Renal pelvis (tissue), 4 donors: Measurements from ENCODE around the gene IFIT1. TPM values are rescaled to one million over a fixed set of nuclear protein-coding genes. Genes with fewer than 3 reads are reported as not detected.
"Not testable (repeated sequence)": the region's sequence is repeated elsewhere in the genome, so short reads cannot be mapped to it uniquely, and the experiment has no call there.

ENCODE experiments used
- DNase-seq: peaks from one replicate; pipeline ENCODE4 v3.0.0-alpha.2; 2013
- polyA plus RNA-seq, 3 donors: library from polyadenylated mRNA; unstranded; fragments of 120-200 nt; gene quantifications; one replicate each; pipeline ENCODE4 v1.2.1, GENCODE V29; 2013; ENCODE audit not compliant: insufficient read length in 3 of 3

IFIT1 gene
- polyA plus RNA-seq, 3 donors: 13.1 to 18.1 (median 18.0) TPM

GRCh38 chr10:89392974-89393373 is 551 bp downstream of the IFIT1 start:
- no peak for DNase-seq

GRCh38 chr10:89393898-89394297 is 1.5 kb downstream of the IFIT1 start:
- no peak for DNase-seq

GRCh38 chr10:89395141-89395540 is 2.7 kb downstream of the IFIT1 start:
- DNase-seq: no peak

- no peak for DNase-seq
Observed at GRCh38 chr10:89398003-89398749, 5.8 kb downstream of the IFIT1 start.

GRCh38 chr10:89399956-89400355 is 7.5 kb downstream of the IFIT1 start:
- no peak for DNase-seq

GRCh38 chr10:89403043-89403442 is 10.6 kb downstream of the IFIT1 start:
- DNase-seq: no peak

GRCh38 chr10:89404104-89405047 is 12.0 kb downstream of the IFIT1 start:
- no peak for DNase-seq

- DNase-seq: not testable (repeated sequence)
Observed at GRCh38 chr10:89406178-89406577, 13.8 kb downstream of the IFIT1 start.

GRCh38 chr10:89407792-89408191 is 15.4 kb downstream of the IFIT1 start:
- not testable (repeated sequence) for DNase-seq

GRCh38 chr10:89409282-89409681 is 16.9 kb downstream of the IFIT1 start:
- not testable (repeated sequence) for DNase-seq

GRCh38 chr10:89410551-89410950 is 18.1 kb downstream of the IFIT1 start:
- not testable (repeated sequence) for DNase-seq

- DNase-seq: not testable (repeated sequence)
Observed at GRCh38 chr10:89411135-89411534, 18.7 kb downstream of the IFIT1 start.

GRCh38 chr10:89412276-89412675 is 19.9 kb downstream of the IFIT1 start:
- not testable (repeated sequence) for DNase-seq

GRCh38 chr10:89413398-89413912 is 21.0 kb downstream of the IFIT1 start:
- DNase-seq: no peak

- DNase-seq: peak; percentile 87
Observed at GRCh38 chr10:89414146-89414878, 21.9 kb downstream of the IFIT1 start, which contains the start of gene IFIT5. Gene IFIT5, plus strand, starts transcription at chr10:89414568. Its CDS starts 231 bp downstream, at chr10:89414799.

GRCh38 chr10:89414879-89415821 is 22.7 kb downstream of the IFIT1 start:
- DNase-seq: peak; percentile 48

- no peak for DNase-seq
Observed at GRCh38 chr10:89416465-89416864, 24.0 kb downstream of the IFIT1 start.

GRCh38 chr10:89419548-89419947 is 27.1 kb downstream of the IFIT1 start:
- no peak for DNase-seq

- DNase-seq: no peak
Observed at GRCh38 chr10:89421018-89421476, 28.6 kb downstream of the IFIT1 start.

GRCh38 chr10:89425000-89425399 is 32.6 kb downstream of the IFIT1 start:
- DNase-seq: peak; percentile 19
